GM18517 (cell line): ENCODE data around the gene S1PR5.
"Not testable (repeated sequence)": the region's sequence is repeated elsewhere in the genome, so short reads cannot be mapped to it uniquely, and the experiment has no call there.

Experiments
- ATAC-seq: cut with Tn5 transposase; IDR thresholded peaks from one replicate; pipeline ENCODE4 v1.9.1; 2021; ENCODE audit warnings: mild to moderate bottlenecking, moderate library complexity; ENCODE audit not compliant: unreplicated experiment

S1PR5 gene, protein sequence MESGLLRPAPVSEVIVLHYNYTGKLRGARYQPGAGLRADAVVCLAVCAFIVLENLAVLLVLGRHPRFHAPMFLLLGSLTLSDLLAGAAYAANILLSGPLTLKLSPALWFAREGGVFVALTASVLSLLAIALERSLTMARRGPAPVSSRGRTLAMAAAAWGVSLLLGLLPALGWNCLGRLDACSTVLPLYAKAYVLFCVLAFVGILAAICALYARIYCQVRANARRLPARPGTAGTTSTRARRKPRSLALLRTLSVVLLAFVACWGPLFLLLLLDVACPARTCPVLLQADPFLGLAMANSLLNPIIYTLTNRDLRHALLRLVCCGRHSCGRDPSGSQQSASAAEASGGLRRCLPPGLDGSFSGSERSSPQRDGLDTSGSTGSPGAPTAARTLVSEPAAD

DNA sequence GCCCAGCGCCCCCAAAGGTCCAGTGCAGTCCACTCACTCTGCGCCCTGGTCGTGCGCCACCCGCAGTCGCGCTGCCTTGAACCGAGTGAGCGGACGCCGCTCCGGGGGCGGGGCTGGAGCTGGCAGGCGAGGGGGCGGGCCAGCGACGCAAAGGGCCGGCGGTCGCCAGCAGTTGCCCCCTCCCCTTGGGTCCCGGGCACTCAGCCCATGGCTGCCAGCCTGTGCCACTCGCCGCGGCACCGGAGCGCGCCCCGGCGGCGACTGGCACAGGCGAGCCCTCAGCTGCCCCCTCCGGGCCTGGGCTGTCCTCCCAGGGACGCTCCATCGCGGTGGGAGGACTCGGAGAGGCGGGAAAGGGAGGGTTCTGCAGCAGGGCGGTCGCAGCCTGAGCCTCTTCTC is at the start of gene S1PR5:
S1PR5 (minus strand) TSS at position 87 of the 399 bp plus-strand sequence. CDS start 2,436 bp downstream, outside the sequence.
- ATAC-seq: no peak

DNA sequence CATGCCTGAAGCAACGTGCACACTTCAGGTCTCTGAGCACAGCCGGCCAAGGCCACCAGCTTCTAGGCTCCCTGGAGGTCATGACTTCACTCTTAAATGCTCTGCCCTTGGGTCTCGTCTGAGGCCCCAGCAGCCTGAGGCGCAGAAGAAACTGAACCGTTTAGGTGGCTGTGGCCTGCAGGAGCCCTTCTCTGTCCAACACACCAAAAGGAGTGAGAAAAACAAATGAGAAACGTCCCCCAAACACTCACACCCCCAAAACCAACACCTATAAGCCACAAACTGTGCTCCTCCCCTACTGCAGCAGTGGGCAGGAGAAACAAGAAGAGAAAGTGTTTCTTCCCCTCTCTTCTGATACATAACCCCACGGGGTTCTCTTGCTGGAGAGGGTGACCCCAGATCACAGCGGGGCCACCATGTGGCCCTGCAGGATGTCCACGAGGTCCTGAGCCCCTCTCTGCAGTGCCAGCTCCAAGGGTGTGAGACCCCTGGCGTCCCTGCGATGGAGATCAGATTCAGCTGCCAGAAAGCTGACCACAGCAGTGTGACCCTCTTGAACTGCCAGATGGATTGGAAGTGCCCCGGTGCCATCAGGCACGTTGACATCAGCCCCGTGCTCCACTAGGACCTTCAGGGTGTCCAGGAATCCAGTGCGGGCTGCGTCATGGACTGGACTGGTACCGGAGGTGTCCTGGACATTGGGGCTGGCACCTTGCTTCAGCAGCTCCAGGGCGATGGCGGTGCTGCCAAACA is 49.6 kb upstream of the S1PR5 start:
- ATAC-seq: peak; percentile 24

DNA sequence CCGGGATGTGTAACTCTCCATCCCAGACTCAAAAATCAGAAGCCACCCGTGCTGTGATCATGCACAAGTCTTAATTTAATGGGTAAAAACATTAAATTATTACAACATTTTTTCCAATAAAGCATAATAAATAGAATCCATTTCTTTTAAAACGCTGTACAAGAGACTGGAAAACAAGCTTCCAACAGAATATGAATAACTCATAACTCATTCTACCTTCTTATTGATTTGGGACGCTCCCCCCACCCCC is 49.1 kb upstream of the S1PR5 start:
- ATAC-seq: no peak

DNA sequence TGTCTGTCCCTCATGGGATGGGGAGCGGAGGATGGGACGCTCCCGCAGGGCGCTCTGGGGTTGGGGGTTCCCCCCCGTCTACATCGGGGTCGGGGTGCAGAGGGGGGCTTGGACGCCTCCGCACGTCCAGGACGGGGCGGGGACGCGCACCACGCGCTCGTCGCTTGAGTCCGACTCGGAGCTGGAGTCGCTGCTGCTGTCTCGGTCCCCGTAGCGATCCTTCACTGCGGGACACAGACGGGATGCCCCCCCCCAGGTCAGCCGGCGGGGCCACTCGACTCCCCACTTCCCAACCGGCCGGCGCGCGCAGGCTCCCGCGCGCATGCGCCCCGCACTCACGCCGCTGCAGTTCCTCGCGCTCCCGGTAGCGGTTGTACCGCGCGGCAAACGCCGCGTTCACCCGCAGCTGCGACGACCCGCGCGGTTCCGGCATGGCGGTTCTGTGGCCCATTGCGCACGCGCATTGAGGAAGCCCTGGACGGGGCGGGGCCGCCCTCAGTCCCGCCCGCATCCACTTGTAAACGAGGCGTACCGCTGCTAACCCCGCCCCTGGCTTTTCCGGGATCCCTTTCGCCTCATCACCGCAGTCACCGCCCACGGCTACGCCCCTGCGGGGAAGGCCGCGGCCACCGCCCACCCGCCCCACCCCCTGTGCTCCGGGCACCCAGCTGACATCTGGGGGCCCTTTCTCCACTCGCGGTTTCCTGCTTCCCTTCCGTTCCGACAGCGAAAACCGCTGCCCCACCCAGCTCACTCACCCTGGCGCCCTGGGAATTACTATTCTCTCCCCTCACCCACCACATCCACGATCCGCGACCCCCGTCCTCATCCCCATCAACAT is 48.5 kb upstream of the S1PR5 start, which contains the start of gene KRI1:
KRI1 (minus strand) TSS at position 444 of the 841 bp plus-strand sequence; CDS start at position 433, 11 bp downstream.
- ATAC-seq: peak; percentile 47

DNA sequence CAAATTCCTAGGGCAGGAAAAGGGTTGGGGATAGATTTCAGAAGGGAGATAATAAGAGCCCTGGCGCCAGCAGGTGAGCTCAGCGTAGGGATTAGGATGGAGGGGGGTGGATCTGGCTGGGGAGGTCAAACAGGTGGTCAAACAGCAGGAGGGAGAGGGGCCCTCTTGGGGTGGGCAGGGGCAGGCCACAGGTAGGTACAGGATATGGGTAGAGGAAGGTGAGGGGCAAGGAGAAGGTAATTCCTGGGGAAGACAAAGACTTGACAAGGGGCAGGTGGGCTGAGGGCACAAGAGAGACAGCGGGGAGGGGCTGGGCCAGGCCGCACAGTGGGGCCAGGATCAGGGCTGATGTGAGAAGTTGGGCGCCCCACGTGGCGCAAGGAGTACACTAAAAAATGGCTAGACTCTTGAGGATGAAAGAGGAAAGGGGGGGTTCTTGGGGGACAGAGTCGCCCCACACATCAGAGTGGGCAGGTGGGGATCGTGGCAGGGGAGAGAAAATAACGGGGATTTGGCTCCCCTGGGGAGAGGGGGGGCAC is 47.9 kb upstream of the S1PR5 start:
- no peak for ATAC-seq

DNA sequence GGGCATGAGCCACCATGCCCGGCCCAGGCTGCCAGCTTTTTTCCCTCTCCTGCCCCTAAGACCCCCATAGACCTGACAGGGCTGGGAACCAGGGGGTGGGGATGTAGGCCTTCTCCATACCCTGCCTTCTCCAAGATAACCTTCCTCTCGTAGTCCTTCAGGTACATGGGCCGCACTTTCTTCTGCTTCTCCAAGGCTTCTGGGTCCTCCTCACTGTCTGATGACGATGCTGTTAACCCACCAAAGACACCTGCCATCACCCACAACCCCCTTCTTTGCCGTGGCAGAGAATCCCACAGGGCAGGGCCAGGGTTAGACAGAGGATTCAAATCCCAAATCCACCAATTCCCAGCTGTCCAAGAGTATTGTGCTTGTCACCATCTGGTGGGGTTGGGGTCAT is 45.4 kb upstream of the S1PR5 start:
- ATAC-seq: no peak

DNA sequence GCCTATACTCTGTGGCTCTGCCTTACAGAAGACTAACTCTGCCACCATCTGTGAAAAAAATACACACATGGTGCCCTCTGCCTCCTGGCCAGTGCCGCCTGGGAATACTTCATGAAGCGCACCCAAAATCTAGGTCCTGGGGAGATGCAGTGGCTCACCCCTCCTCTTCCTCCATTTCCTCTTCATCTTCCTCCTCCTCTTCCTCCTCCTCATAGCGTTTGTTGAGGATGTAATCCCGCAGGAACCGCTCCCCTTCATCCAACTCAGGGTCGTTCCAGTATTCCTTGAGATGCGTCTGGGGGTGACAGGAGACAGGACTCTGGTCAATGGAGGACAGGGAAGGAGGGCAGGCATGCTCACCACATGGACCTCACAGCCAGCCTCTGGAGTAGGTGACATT is 42.9 kb upstream of the S1PR5 start:
- no peak for ATAC-seq

DNA sequence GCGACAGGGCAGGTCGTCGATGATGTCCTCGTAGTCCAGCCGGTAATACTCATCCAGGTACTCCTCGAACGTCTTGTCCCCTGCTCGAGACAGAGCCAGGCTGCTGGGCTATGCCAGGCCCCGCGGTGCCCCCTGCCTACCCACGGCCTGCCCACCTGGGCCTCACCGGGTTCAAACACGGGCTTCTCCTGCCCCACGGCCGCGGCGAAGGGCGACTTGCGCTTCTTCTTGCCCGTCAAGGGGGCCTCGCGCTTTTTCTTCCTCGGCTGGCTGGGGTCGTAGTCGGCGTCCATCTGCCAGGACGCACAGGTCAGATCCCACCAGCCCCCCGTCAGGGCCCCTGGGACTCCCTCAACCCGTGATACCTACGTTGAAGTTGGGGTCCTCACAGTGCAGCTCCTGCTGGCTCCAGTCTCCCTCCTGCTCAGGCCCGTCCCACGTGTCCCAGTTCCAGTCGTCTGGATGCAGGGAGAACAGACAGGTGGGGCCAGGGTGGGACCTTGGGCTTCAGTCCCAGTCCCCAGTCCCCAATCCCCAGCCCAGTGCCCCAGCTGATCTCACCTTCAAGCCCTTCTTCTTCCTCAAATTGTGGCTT is 40.5 kb upstream of the S1PR5 start:
- no peak for ATAC-seq

DNA sequence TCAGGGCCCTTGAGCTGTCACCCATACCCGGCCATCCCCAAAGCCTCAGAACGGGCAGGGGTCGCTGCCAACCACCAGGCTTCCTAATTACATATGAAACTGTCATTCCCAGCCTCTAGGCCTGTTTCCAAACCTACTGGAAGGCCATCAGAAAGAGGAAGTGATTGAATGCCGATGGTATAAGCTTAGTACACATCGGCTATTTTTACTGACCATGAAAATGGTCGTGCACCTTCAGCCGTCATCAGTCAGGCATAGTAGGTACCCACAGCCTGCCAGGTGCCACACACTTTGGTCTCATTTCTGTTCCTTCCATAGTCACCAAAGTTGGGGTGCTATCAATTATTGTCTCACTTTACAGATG is 38.3 kb upstream of the S1PR5 start:
- ATAC-seq: no peak

DNA sequence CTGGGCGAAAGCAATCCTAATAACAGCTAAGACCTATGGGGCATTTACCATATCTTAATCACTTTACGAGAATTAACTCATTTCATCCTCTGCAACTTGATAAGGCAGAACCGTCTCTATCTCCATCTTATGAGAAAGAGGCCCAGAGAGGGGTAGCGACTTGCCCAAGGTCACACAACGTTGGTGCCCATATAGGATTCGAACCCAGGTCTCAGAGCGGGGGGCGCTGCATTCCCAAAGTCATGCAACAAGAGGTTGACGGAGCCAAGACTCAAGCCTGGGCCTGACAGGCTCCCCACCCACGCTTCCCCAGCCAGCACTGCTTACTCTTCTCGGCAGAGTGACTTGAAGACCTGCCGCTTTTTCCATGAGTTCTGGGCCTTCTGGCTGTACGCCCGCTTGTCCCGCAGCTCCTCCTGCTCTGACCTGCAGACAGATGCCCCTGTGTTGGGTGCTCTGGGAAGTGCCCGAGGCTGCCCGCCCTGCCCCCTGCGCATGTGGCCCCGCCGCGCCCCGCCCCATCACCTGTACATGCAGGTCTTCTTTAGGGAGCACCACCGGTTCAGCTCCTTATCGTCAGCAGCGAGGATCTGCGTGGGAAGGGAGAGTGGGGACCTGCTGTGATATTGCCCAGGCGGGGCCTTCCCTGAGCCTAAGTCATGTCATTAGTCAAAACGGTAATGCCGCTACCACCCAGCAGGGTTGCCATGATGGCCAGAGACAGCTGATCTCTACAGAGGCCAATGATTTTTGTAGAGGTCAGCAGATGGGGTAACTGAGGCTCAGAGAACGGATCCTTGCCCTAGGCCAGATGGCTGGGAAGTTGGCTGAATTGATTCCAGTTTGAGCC is 37.7 kb upstream of the S1PR5 start:
- ATAC-seq: no peak

DNA sequence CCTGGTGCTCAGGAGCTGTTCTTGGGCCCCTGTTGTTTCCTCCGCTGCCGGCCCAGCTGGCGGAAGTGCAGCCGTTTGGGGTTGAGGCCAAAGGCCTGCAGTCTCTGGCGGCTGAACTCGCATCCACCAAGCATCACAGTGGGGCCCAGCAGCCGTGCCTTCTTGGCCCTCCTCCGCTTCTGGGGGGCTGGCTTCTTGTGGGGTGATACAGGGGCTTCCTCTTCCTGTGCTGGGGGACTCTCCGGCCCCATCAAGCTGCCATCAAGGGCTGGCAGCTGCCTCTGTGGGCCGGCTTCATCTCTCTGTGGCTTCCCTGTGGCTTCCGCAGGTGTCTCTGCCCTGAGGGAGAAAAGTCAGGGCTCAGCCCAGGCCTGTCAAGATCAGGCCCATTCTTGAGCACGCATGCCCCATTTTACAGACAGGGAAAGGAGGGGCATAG is 36.7 kb upstream of the S1PR5 start:
- ATAC-seq: no peak

DNA sequence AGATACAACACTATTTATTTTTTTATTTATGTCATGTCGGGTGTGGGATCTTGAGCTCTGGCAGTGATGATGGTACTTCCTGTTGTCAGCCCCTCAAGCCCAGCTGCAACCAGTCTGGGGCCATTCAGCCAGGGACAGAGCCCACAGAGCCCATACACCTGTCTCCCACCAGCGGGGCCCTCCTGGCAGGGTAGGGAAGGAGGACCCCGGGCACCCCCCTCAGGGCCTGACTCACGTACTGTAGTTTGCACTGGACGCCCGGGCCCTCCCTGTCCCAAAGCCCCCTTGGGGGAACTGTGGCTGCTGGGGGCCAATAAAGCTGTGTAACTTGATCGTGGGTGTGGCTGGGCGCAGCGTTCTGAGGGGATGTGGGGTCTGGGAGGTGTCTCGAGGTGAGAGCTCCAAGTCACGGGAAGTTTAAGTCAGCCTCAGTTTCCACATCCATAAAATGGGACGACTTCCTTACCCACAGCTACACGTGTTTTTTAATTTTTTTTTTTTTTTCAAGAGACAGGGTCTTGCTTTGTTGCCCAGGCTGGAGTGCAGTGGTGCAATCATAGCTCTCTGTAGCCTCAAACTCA is 35.9 kb upstream of the S1PR5 start:
- ATAC-seq: no peak

DNA sequence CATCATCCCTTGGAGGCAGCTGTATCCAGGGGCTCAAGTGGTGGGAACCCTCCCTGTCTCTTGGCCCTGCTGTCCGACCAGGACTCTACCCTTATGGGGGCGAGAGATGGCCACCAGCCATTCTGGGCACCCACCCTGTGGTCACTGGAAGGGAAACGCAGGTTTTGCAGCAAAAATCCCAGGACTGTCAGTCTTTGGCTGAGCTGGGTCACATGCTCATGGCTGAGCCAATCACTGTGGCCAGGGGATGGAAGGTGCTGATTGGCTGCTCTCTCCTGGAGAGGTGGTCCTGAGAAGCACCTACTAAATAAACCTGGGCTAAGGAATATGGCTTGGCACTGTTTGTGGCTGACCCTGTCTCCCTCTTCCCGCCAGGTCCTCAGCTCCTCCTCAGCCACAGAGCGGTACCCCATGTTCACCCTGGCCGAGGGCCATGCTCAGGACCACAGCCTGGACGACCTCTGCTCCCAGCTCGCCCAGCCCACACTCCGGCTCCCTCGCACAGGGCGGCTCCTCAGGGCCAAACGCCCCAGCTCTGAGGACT is 35.3 kb upstream of the S1PR5 start:
- ATAC-seq: no peak

DNA sequence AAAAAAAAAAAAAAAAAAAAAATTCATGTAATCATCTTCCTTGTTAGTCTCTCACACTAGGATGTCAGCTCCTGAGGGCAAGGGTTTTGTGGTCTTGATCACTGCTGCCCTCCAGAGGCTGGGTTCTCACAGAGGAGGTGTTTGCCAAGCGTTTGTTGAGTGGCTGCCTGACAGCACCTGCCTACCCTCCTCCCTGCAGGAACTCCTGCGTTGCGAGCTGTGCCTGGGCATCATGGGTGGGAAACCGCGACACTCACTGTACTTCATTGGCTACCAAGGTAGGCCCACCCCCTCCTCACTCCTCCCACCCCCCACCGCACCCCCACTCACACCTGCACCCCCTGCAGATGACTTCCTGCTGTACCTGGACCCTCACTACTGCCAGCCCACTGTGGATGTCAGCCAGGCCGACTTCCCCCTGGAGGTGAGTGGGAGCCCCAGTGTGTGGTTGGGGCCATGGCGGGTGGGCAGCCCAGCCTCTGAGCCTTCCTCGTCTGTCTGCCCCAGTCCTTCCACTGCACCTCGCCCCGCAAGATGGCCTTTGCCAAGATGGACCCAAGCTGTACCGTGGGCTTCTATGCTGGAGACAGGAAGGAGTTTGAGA is 34.6 kb upstream of the S1PR5 start:
- no peak for ATAC-seq

DNA sequence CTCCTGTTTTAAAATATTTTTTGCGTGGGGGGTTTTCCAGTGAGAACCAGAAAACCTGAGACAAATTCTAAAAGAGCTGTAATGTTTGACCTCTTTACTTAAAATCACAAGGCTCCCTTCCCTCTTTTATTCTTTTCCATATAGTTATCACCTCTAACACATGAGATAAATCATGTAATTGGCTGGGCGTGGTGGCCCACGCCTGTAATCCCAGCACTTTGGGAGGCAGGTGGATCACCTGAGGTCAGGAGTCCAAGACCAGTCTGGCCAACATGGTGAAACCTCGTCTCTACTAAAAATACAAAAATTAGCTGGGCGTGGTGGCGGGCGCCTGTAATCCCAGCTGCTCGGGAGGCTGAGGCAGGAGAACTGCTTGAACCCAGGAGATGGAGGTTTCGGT is 33.8 kb upstream of the S1PR5 start:
- ATAC-seq: not testable (repeated sequence)

DNA sequence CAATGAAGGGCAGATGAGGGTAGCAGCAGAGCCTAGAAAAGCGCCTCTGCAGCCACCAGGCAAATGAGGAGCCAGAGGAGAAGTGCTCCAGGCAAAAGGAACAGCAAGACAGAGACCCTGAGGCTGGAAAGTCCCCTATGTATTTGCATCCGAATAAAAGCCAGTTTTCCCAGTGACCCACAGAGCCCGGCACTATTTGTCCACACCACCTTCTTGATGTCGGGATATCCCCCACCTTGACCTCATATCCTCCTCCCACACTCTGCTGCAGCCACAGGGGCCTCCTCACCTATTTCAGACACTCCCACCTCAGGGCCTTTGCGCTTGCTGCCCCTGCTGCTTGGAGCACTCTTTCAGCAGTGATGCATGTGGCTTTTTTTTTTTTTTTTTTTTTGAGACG is 33.1 kb upstream of the S1PR5 start:
- no peak for ATAC-seq

DNA sequence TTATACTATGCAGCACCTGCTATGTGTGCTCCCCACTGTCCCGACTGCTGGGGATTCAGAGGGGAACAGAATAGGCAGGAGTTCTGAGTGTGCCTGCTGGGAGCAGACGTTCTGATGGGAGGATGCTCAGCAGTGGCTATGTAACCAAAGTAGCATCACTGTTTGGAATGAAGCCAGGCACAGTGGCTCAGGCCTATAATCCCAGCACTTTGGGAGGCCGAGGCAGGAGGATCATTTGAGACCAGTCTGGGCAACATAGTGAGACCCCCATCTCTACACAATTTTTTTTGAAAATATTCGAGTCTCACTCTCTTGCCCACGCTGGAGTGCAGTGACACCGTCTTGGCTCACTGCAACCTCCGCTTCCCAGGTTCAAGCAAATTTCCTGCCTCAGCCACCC is 32.5 kb upstream of the S1PR5 start:
- ATAC-seq: no peak

DNA sequence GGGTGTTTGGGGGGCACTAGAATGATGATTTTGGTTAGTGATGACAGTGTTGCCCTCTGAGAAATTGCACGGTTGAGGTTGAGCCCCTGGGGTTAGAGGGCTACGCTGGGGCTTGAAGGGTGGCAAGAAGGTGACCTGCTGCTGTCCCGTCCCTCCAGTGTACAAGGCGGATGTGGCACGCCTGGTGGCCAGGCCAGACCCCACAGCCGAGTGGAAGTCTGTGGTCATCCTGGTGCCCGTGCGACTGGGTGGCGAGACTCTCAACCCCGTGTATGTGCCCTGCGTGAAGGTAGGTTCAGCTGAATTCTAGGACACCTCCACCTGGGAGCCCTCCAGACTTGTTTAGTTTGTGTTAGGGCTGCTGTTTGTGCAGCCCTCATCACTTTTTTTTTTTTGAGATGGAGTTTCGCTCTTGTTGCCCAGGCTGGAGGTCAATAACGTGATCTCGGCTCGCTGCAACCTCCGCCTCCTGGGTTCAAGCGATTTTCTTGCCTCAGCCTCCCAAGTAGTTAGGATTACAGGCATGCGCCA is 31.6 kb upstream of the S1PR5 start:
- no peak for ATAC-seq

DNA sequence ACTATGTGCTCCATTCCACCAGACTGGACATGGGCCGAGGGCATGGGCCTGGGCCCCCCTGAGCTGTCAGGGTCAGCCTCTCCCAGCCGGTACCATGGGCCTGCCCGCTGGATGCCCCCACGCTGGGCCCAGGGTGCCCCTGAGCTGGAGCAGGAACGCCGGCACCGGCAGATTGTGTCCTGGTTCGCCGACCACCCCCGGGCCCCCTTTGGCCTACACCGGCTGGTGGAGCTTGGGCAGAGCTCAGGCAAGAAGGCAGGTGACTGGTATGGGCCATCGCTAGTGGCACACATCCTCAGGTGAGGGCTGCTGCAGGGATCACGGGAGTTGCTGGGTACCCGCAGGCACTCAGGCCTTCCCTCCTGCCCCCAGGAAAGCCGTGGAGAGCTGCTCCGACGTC is 29.6 kb upstream of the S1PR5 start:
- no peak for ATAC-seq
